Fibroblast of villous mesenchyme (primary cell): ENCODE results near the gene LMF2. TPM values are rescaled to one million over a fixed set of nuclear protein-coding genes. Genes with fewer than 3 reads are reported as not detected.
"Not testable (repeated sequence)": the region's sequence is repeated elsewhere in the genome, so short reads cannot be mapped to it uniquely, and the experiment has no call there.

Source experiments
- DNase-seq: peaks from one replicate; pipeline ENCODE4 v3.0.0-alpha.2; 2010; ENCODE audit warnings: low read depth
- H3K4me3 ChIP-seq: 2 replicates; pipeline ENCODE4 v1.5.1; 2011; ENCODE audit warnings: low read depth, mild to moderate bottlenecking, low read length
- CTCF ChIP-seq: IDR thresholded peaks from 2 replicates; pipeline ENCODE4 v1.5.1; 2012; ENCODE audit warnings: low read depth, mild to moderate bottlenecking, low read length; ENCODE audit not compliant: insufficient read depth
- total RNA-seq: library from RNA; depleted of rRNA; stranded (reverse); fragments of >200 nt; gene quantifications from 2 replicates; pipeline ENCODE4 v1.2.3, GENCODE V29; 2012

The LMF2 gene
- total RNA-seq, 1 donor = 50.1 TPM

GRCh38 chr22:50521710-50522109, 14.2 kb upstream of the LMF2 start:
- H3K4me3 ChIP-seq = no peak overlapping the region
- TF ChIP-seq CTCF = no peak
- no peak for DNase-seq

- no peak overlapping the region for H3K4me3 ChIP-seq
- no peak for DNase-seq
- no peak for TF ChIP-seq CTCF
Observed at GRCh38 chr22:50520826-50521453, 13.4 kb upstream of the LMF2 start.

DNA sequence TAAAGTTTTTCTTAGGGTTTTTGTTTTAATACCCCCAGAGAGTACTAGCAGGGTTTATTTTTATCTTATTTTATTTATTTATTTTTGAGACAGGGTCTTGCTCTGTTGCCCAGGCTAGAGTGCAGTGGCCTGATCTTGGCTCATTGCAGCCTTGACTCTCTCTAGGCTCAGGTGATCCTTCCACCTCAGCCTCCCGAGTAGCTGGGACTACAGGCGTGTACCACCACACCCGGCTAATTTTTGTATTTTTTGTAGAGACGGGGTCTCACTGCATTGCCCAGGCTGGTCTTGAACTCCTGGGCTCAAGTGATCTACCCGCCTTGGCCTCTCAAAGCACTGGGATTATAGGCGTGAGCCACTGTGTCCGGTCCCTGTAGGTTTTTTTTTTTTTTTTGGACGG, 12.7 kb upstream of the LMF2 start:
- H3K4me3 ChIP-seq, DNase-seq: not testable (repeated sequence)

DNA sequence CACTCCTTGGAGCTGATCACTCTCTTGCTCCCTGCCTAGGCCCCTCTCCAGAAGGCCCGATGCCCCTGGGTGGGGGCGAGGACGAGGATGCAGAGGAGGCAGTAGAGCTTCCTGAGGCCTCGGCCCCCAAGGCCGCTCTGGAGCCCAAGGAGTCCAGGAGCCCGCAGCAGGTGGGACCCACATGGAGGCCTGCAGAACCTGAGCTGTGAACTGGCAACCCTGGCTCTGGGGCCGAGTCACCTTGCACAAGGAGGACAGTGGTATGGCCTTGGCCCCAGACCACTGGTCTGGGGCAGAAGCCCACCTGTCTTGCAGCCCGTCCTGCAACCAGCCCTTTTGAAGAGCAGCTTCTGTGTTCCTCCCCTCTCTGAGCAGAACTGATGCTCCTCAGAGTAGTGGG, 11.6 kb upstream of the LMF2 start:
- no peak for TF ChIP-seq CTCF
- no peak for DNase-seq

GRCh38 chr22:50518606-50519005, 11.1 kb upstream of the LMF2 start:
- H3K4me3 ChIP-seq = no peak overlapping the region
- no peak for DNase-seq
- no peak for TF ChIP-seq CTCF

More for the DNA sequence above, 11.6 kb upstream of the LMF2 start:
- H3K4me3 ChIP-seq = no peak overlapping the region

DNA sequence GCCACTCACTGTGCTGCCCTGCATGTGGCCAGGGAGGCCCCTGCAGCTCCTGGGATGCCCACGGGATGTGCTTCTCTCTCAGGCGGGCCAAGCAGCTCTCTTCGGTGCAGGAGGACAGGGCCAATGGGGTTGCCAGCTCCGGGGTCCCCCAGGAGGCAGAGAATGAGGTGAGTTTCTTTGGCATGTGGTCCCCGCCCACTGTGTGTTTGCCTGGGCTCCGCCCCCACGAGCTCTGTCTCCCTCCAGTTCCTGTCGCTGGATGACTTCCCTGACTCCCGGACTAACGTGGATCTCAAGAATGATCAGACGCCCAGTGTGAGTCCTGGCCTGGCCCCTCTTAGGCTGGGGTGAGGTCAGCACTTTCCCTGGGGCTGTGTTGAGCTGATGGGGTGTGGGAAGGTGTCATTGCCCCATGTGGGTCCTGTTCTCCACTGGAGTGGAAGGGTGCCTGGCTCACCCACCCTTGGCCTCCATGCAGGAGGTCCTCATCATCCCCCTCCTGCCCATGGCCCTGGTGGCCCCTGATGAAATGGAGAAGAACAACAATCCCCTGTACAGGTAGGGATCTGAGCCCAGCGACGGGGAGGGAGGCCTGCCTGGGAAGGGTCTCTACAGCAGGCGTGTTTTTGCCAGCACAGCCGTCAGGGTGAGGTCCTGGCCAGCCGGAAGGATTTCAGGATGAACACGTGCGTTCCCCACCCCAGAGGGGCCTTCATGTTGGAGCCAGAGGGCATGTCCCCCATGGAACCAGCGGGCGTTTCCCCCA, 10.2 kb upstream of the LMF2 start:
- TF ChIP-seq CTCF = no peak
- DNase-seq = no peak

DNA sequence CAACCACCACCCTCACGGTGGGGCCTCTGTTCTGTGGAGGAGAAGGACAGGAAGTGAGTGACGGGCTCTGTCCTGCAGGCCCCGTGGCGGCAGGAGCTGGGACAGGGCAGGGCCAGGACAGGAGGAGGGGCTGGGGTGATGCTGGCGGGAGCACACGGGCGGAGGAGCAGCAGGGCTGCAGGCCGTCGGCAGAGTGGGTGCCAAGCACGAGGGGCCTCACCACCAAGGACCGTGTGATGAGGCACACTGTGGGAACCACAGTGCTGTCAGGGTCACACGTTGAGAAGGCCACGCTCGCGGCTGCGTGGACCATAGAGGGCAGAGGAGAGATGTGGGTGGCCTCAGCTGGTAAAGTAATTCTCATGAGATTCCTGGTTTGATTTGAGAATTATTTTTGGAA, 9.4 kb upstream of the LMF2 start:
- no peak overlapping the region for H3K4me3 ChIP-seq
- TF ChIP-seq CTCF = no peak
- no peak for DNase-seq

More for the DNA sequence above, 10.2 kb upstream of the LMF2 start:
- no peak overlapping the region for H3K4me3 ChIP-seq
